K562 (cell line): ENCODE results near the gene TUBA4B. TPM values are rescaled to one million over a fixed set of nuclear protein-coding genes. Genes with fewer than 3 reads are reported as not detected.

ENCODE experiments used
- BRCA1 ChIP-seq, 2 experiments: fragments of 450-650 bp in 1 of 2; sonication (generic) in 1 of 2; formaldehyde crosslinking in 1 of 2; IDR thresholded peaks; 2 replicates each; pipeline versions ENCODE4 v1.5.0 to v1.6.1; 2017 to 2020; ENCODE audit warnings: mild to moderate bottlenecking in 1 of 2, missing genetic modification reagents in 1 of 2
- CBX8 ChIP-seq: fragments of 200-600 bp; sonication (generic); IDR thresholded peaks from 2 replicates; pipeline ENCODE4 v1.6.1; 2012; ENCODE audit warnings: borderline replicate concordance, mixed run types, low read depth, mild to moderate bottlenecking, moderate library complexity, mixed read lengths, low read length, control low read depth, inconsistent platforms; ENCODE audit not compliant: poor library complexity, severe bottlenecking; ENCODE audit errors: extremely low read depth
- CCNT2 ChIP-seq: IDR thresholded peaks from 2 replicates; pipeline ENCODE4 v1.6.1; 2011; ENCODE audit warnings: borderline replicate concordance, low read depth, mild to moderate bottlenecking, moderate library complexity, mixed read lengths, low read length; ENCODE audit not compliant: insufficient read length; ENCODE audit errors: extremely low read depth
- CREM ChIP-seq: IDR thresholded peaks from 2 replicates; pipeline ENCODE4 v1.6.1; 2014; ENCODE audit warnings: antibody characterized with exemption, low read depth
- E2F3 ChIP-seq: fragments of 250-450 bp; sonication (Bioruptor Pico); IDR thresholded peaks from 2 replicates; pipeline ENCODE4 v1.4.0; 2020; ENCODE audit warnings: mild to moderate bottlenecking
- ESRRB ChIP-seq: fragments of 250-450 bp; sonication (Bioruptor Pico); IDR thresholded peaks from 2 replicates; pipeline ENCODE4 v1.5.0; 2020; ENCODE audit warnings: mild to moderate bottlenecking, moderate library complexity, borderline replicate concordance
- EWSR1 ChIP-seq: fragments of 450-650 bp; IDR thresholded peaks from 2 replicates; pipeline ENCODE4 v1.6.1; 2018; ENCODE audit warnings: borderline replicate concordance, mild to moderate bottlenecking, low read depth, moderate library complexity; ENCODE audit not compliant: partially characterized antibody
- HDAC1 ChIP-seq, 2 experiments: fragments of 450-650 bp; IDR thresholded peaks; 2 replicates each; pipeline ENCODE4 v1.6.1; 2016 to 2017; ENCODE audit warnings: inconsistent platforms in 1 of 2, mild to moderate bottlenecking in 1 of 2, moderate library complexity in 1 of 2
- KDM1A ChIP-seq, 2 experiments: fragments of 450-650 bp; IDR thresholded peaks; 2 replicates each; pipeline ENCODE4 v1.6.1; 2016; ENCODE audit warnings: mild to moderate bottlenecking in 2 of 2
- MYC ChIP-seq, 2 experiments: fragments of 250-450 bp in 1 of 2; sonication (Bioruptor Pico) in 1 of 2; IDR thresholded peaks; 2 replicates each; pipeline versions ENCODE4 v1.5.1 to v1.6.1; 2012 to 2021; ENCODE audit warnings: low read depth in 2 of 2, borderline replicate concordance in 1 of 2, improper control_type of control experiment in 1 of 2, low read length in 1 of 2, mild to moderate bottlenecking in 1 of 2, moderate library complexity in 1 of 2
- NELFE ChIP-seq: IDR thresholded peaks from 2 replicates; pipeline ENCODE4 v1.6.1; 2011; ENCODE audit warnings: mild to moderate bottlenecking; ENCODE audit not compliant: insufficient read depth, insufficient read length
- PHF8 ChIP-seq: fragments of 200-600 bp; sonication (generic); IDR thresholded peaks from 2 replicates; pipeline ENCODE4 v1.6.1; 2012; ENCODE audit warnings: mixed run types, mild to moderate bottlenecking, inconsistent platforms, low read length, moderate library complexity, borderline replicate concordance
- RAD21 ChIP-seq, 2 experiments: fragments of 250-450 bp in 1 of 2; fragments of 450-650 bp in 1 of 2; sonication (Bioruptor Pico) in 1 of 2; formaldehyde crosslinking in 1 of 2; IDR thresholded peaks in 1 of 2; conservative IDR thresholded peaks in 1 of 2; 2 replicates each; pipeline versions ENCODE4 v1.4.0 to v1.8.0; 2020 to 2022; ENCODE audit warnings: mild to moderate bottlenecking in 2 of 2, moderate library complexity in 1 of 2
- RB1 ChIP-seq: fragments of 450-650 bp; IDR thresholded peaks from 2 replicates; pipeline ENCODE4 v1.6.1; 2017; ENCODE audit warnings: low read depth, mild to moderate bottlenecking
- SPI1 ChIP-seq: IDR thresholded peaks from 2 replicates; pipeline ENCODE4 v1.6.1; 2011; ENCODE audit warnings: low read depth, low read length, control low read depth, borderline replicate concordance
- ZNF224 ChIP-seq: sonication (generic); formaldehyde crosslinking; IDR thresholded peaks from 2 replicates; pipeline ENCODE4 v1.8.0; 2022; ENCODE audit warnings: mild to moderate bottlenecking, missing genetic modification reagents
- ZNF436 ChIP-seq: fragments of 250-450, 450-650 bp; sonication (Bioruptor Pico); formaldehyde crosslinking; IDR thresholded peaks from 2 replicates; pipeline ENCODE4 v1.7.0; 2020; ENCODE audit warnings: mild to moderate bottlenecking
- polyA plus RNA-seq, 8 experiments: library from polyadenylated mRNA; depleted of rRNA in 4 of 8; stranded (reverse) in 5 of 8; unstranded in 3 of 8; fragments of >200 nt; fragmentation: Nextera tagmentation in 2 of 8; fragmentation: Illumina TruSeq in 1 of 8; extraction: Ambion mirVana in 2 of 8; extraction: Trizol in 1 of 8; gene quantifications; 2 replicates each; pipeline versions ENCODE4 v1.2.1 to v1.2.3, GENCODE V29; 2011 to 2014; ENCODE audit warnings: inconsistent platforms in 1 of 8, missing spikeins in 1 of 8
- total RNA-seq, 7 experiments: library from RNA; depleted of rRNA in 6 of 7; stranded (reverse); fragments of >200 nt in 6 of 7; fragmentation: Illumina TruSeq in 2 of 7; extraction: Trizol in 2 of 7; gene quantifications; 2 replicates each; pipeline versions ENCODE4 v1.2.1 to v1.2.3, GENCODE V29; 2011 to 2021; ENCODE audit warnings: low replicate concordance in 1 of 7
- TF ChIP-seq, protein P1 (sequence below): fragments of 450-650 bp; formaldehyde crosslinking; IDR thresholded peaks from 2 replicates; pipeline ENCODE4 v1.4.0; 2020; ENCODE audit warnings: mild to moderate bottlenecking
- TF ChIP-seq, protein P2 (sequence below): fragments of 450-650 bp; formaldehyde crosslinking; IDR thresholded peaks from 2 replicates; pipeline ENCODE4 v1.4.0; 2020; ENCODE audit warnings: mild to moderate bottlenecking, moderate library complexity

TUBA4B gene
- total and polyA plus RNA-seq, 9 of the 15 experiments (the other 6 are each of a cell fraction or from before 2014, with no cell fraction given) = 0.04 TPM; not detected in 8

DNA sequence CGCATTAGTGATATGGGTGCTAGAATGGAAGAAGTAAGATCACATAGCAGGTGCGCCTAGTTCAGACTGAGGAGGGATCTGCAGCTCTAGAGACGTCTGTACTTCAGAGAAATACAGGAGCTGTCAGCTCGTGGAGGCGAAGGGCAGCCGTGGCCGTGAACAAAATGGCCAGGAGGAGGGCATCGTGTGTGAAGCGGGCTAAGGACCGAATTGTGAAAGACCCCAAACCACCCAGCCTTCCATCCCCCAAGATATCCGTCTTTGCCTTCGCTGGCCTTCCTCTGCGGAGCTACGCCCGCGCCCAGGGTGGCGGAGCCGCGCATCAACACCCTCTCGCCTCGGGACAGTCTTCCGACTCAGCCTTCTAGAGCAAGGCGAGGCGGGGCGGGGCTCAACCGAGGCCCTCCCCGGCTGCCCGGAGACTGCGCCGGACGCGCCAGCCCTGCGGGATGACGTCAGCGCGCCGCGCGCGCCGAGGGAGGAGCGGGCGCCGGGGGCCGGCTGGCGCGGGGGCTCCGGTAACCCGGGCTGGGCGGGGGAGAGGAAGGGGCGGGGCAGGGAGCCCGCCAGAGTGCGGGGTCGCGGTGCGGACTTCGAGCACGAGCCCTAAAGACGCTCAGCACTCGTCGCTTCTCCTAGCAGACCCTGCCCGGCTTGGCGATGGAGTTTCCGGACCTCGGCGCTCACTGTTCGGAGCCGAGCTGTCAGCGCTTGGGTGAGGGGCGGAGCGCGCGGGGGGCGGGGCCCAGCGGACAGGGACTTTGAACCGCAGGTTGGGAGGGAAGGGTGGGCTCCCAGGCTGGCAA lies 46.5 kb upstream of the TUBA4B start, which contains the start of gene ZFAND2B (continued):
- TF ChIP-seq EWSR1 = no peak
- no peak for TF ChIP-seq KDM1A (IDR thresholded peaks at IDR 0.05)
- TF ChIP-seq BRCA1 (IDR thresholded peaks at IDR 0.05) = no peak
- no peak for TF ChIP-seq BRCA1 (CRISPR knock-in tag; IDR thresholded peaks at IDR 0.05)
- TF ChIP-seq CREM = peak; percentile 89
- TF ChIP-seq E2F3 (CRISPR knock-in tag) = no peak
- peak; percentile 79; the same call in 1 of the 2 replicates for TF ChIP-seq PHF8
- TF ChIP-seq, protein P1, sequence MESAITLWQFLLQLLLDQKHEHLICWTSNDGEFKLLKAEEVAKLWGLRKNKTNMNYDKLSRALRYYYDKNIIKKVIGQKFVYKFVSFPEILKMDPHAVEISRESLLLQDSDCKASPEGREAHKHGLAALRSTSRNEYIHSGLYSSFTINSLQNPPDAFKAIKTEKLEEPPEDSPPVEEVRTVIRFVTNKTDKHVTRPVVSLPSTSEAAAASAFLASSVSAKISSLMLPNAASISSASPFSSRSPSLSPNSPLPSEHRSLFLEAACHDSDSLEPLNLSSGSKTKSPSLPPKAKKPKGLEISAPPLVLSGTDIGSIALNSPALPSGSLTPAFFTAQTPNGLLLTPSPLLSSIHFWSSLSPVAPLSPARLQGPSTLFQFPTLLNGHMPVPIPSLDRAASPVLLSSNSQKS (CRISPR knock-in tag) = no peak
- no peak for TF ChIP-seq RAD21 (CRISPR knock-in tag; conservative IDR thresholded peaks at IDR 0.05 in 1 of 2, IDR thresholded peaks at IDR 0.05 in 1 of 2)
- TF ChIP-seq MYC (IDR thresholded peaks at IDR 0.05; ENCODE audit: low read depth, low read length) = peak; percentile 55; the same call in 1 of the 2 replicates
- TF ChIP-seq MYC (CRISPR knock-in tag; IDR thresholded peaks at IDR 0.05; ENCODE audit: borderline replicate concordance, low read depth) = no peak
- TF ChIP-seq RB1 = peak; percentile 79; the same call in 1 of the 2 replicates
- no peak for TF ChIP-seq SPI1
- no peak for TF ChIP-seq CBX8
- TF ChIP-seq, protein P2, sequence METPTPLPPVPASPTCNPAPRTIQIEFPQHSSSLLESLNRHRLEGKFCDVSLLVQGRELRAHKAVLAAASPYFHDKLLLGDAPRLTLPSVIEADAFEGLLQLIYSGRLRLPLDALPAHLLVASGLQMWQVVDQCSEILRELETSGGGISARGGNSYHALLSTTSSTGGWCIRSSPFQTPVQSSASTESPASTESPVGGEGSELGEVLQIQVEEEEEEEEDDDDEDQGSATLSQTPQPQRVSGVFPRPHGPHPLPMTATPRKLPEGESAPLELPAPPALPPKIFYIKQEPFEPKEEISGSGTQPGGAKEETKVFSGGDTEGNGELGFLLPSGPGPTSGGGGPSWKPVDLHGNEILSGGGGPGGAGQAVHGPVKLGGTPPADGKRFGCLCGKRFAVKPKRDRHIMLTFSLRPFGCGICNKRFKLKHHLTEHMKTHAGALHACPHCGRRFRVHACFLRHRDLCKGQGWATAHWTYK (CRISPR knock-in tag) = no peak
- no peak for TF ChIP-seq ZNF436 (CRISPR knock-in tag)
- no peak for TF ChIP-seq NELFE
- no peak for TF ChIP-seq ZNF224 (CRISPR knock-in tag)
- peak; percentile 49 for TF ChIP-seq CCNT2
- peak in 1 of 2 experiments; percentile 40; a peak in 1 of 4 replicates for TF ChIP-seq HDAC1 (IDR thresholded peaks at IDR 0.05)
- TF ChIP-seq ESRRB (CRISPR knock-in tag) = no peak
